NCI-H146 treated with DMSO at 0.1 percent for 48 hours (cell line): ENCODE data around the gene CEP89.
"Not testable (repeated sequence)": the region's sequence is repeated elsewhere in the genome, so short reads cannot be mapped to it uniquely, and the experiment has no call there.

Experiments used
- DNase-seq: peaks from one replicate; lab custom pipeline; 2025; ENCODE audit not compliant: unreplicated experiment; lab: John Stamatoyannopoulos, UW

The CEP89 gene

DNA sequence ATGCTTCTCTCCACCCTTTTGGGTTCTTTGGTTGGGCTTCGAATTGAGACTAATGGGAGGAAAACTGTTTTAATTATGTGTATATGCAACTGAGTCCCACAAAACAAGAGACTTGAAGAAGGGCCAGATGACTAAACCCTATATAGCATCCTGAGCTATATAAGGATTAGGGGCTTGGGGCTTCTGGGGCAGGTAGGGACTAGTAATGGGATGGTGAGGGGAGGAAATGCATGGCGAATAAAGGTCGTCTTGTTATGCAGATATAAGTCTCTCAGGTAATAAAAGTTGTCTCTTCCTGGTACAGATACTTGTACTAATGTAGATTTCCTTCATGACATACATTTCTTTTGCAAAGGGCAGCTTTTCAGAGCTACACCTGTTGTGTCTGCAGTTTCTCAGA lies 99.4 kb downstream of the CEP89 start:
- DNase-seq, result no peak

GRCh38 chr19:32870981-32871451 lies 100.7 kb downstream of the CEP89 start:
- DNase-seq, result no peak

DNA sequence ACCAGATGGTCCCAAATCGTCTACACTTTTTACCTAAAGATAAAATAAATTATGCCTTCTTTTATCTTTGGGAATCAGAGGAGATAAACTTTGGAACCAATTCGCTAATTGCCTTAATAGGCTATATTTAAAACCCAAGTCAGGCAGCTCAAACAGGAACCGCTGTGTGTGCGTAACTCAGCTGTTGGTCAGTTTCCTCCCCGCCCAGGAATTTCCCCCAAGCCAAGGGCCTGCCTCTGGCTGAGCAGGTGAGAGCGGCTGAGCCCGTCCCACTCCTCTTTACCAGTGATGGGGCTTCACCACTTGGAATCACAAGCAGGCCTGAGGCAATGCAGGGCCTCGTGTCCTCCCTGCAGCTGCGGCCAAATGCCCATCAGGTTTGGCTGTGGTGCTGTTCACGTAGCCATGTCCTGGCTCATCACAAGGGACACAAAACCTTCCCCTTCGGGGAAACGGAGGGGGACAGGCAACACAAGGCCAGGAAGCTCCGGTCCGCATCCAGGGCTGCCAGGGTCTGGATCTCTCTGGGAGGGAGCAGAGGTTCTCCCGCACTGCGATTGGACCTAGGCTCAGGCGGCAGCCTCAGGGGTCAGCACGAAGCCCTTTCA lies 101.7 kb downstream of the CEP89 start:
- peak; percentile 27 for DNase-seq

- DNase-seq, result no peak
Observed at GRCh38 chr19:32869369-32869965, 102.3 kb downstream of the CEP89 start, which contains the start of gene SLC7A9. Gene SLC7A9 (minus strand): TSS chr19:32869767. CDS start chr19:32868534, 1,233 bp downstream.

DNA sequence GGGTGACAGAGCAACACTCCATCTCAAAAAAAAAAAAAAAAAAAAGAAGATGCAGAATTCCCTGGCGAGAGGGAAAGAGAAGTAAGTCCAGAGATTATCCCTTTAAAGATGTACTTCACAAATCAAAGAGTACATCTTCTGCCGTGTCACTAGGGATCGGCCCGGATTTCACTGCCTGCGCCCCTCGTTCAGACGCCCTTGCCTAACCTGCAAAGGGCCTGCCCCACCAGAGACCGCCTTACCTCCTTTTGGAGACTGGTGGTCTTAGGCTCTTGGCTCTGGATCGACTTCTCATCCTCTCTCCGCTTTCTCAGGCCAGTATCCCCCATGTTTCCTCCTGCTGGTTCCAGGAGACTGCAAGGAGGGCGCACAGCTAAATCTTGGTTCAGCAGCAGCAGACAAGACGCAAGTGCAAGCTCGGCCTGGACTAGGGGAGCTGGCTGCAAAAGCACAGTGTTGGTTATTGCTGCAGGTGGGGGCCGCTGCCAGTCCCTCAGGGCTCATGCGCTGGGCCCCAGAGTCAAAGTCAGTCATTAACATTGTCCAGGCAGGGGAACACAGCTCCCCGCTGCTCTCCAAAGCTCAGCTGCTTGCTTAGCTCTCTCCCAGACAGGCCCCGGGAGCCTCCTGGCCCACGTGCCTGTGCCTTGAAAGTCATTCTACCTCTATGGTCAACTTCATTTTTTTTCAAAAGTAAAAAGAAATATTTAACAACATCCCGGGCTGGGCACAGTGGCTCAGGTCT lies 103.4 kb downstream of the CEP89 start:
- DNase-seq, result no peak

- not testable (repeated sequence) for DNase-seq
Observed at GRCh38 chr19:32867436-32867835, 104.3 kb downstream of the CEP89 start.

- no peak for DNase-seq
Observed at GRCh38 chr19:32866564-32867265, 105.0 kb downstream of the CEP89 start.

GRCh38 chr19:32866061-32866460 lies 105.7 kb downstream of the CEP89 start:
- DNase-seq, result no peak

- no peak for DNase-seq
Observed at GRCh38 chr19:32865326-32865725, 106.4 kb downstream of the CEP89 start.

DNA sequence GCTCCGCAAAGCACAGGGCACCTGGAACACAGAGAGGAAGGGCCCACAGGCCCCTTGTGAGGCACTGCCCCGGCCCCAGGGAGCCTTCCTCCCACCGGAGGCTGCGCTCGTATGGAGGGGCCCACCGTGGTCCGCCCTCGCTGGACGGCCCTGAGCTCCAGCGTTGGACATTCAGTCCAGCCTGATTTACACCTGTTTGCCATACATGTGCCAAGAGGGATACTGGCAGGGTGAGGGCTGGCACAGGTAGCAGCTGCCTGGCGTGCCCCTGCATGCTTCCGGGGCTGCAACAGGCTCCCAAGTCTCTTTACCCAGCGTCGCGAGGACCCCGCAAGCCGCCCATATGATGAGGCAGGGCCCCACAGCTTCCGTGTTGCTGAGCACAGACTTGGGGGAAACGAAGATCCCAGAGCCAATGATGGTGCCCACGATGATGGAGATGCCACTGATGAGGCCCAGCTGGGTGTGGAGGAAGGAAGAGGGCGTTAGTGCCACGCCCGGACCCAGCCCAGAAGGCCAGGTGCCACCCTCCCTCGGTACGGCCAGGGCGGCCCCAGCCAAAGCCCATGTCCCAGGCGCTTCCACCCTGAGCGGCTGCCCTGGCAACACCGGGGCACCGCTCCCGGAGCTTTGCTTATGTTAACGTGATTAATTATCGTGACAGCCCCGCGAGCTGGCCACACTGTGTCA lies 107.3 kb downstream of the CEP89 start:
- DNase-seq, result no peak

DNA sequence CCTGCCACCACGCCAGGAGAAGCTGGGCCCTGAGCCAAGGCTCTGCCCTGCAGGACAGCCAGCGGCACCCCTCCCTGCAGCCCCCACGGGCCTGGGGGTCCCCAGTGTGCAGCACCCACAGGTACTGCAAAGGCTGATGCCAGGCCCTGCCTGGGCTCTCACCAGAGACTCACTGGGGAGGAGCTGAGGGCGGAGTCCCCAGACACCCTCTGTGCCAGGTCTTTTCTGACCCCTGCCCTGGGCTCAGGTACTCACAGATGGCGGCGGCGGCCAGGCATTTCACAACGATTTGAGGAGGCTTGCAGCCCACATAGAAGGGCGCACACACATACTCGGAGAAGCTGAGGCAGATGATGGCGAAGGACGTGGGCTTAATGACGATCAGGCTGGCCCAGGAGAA lies 107.9 kb downstream of the CEP89 start:
- no peak for DNase-seq

DNA sequence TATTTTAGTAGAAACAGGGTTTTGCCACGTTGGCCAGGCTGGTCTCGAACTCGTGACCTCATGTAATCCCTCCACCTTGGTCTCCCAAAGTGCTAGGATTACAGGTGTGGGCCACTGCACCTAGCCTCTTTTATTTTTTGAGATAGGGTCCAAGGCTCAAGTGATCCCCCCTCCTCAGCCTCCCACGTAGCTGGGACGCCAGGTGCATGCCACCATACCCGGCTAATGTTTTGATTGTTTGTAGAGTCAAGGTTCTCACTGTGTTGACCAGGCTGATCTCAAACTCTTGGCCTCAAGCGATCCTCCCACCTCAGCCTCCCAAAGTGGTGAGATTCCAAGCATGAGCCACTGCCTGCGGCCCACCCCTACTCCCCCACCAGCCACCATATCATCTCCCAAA lies 108.5 kb downstream of the CEP89 start:
- DNase-seq, result no peak

DNA sequence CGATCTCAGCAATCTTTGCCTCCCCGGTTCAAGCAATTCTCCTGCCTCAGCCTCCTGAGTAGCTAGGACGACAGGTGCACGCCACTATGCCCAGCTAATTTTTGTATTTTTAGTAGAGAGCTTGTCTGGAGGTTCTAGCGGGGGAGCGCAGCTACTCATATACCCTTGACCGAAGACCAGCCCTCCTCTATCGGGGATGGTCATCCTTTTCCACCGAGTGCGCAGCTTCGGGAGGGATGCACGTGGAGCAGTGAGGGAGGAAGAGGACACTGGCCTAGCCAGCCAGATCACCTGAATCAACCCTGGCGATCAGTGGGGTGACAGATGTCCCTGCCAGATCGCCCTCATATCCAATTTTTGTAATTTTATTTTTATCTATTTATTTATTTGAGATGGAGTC lies 109.0 kb downstream of the CEP89 start:
- DNase-seq, result no peak

GRCh38 chr19:32862173-32862572 lies 109.6 kb downstream of the CEP89 start:
- DNase-seq, result no peak

DNA sequence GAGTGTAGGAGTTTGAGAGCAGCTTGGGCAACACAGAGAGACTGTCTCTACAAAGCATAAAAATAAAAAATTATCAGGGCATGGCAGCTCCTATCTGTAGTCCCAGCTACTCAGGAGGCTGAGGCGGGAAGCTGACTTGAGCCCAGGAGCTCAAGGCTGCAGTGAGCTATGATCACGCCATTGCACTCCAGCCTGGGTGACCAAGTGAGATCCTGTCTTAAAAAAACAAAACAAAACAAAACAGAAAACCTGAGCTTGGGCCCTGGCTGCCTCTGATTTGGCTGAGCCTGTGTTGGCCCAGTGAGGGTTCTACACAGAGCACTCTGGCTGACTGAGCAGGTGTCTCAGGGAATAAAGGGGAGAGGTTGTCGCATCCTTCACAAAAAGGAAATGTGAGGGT lies 110.2 kb downstream of the CEP89 start:
- no peak for DNase-seq

DNA sequence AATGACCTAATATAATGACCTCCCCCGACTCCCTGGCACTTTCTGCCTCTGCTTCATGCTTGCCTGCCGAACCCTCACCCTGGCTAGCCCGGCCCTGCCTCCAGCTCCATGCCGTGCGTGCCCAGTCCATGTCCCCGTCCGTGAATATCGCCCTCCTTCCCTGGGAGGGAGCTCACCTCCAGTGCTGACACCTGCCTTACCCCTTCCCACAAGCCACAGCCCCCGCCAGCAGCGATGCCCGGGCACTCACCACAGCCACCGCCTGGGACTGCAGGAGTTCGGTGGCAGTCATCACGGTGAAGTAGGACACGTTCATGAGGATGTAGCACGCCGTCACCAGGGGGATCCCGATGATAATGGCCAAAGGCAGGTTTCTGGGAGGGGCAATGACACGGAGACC lies 112.2 kb downstream of the CEP89 start:
- DNase-seq, result no peak

- DNase-seq, result no peak
Observed at GRCh38 chr19:32858559-32858958, 113.2 kb downstream of the CEP89 start.

DNA sequence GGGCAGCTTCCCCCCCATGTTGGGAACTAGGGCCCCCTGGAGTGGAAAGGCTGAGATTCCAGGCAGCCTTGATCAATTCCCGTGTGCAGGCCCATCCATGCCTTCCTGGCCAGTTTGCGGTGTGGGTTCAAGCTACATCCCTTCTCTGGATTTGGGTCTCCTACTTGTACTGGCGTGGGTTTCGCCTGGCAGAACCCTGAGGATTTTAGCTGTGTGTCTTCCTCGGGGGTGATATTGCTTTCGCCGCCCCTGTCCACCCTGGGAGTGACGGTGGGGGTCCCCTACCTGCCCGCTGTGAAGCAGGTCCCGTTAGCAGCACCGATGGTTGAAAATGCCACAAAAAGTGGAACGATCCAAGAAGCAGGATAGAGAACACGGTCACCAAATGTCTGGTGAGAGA lies 113.6 kb downstream of the CEP89 start:
- no peak for DNase-seq

DNA sequence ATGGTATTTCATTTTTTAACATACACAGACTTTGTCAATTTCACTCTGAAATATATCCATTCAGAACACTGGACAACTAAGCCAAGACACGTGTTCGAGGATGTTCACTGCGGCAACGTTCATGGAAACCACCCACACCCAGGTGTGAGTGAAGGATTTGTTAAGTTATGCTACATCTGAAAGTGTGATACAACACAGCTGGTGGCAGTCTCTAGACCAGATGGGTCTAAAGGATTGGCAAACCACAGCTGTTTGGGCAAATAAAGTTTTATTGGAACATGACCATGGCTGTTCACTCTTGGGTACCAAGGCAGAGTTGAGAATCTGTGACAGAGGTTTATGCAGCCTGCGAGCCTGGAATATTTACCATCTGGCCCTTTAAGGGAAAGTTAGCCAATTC lies 114.2 kb downstream of the CEP89 start:
- no peak for DNase-seq

DNA sequence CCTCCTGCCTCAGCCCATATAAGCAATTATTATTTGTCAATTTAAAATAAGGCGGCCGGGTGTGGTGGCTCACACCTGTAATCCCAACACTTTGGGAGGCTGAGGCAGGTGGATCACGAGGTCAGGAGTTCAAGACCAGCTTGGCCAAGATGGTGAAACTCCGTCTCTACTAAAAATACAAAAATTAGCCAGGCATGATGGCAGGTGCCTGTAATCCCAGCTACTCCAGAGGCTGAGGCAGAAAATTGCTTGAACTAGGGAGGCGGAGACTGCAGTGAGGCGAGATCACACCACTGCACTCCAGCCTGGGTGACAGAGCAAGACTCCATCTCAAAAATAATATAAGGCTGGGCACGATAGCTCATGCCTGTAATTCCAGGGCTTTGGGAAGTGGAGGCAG lies 114.9 kb downstream of the CEP89 start:
- not testable (repeated sequence) for DNase-seq

GRCh38 chr19:32852216-32852615 lies 119.5 kb downstream of the CEP89 start:
- no peak for DNase-seq
